ENCODE data around the gene TIGD3. TPM values are rescaled to one million over a fixed set of nuclear protein-coding genes. Genes with fewer than 3 reads are reported as not detected.

Gene TIGD3
- total and polyA plus RNA-seq, 2 of the 13 experiments (the other 11 are each of a cell fraction or from before 2014, with no cell fraction given), result 0.49 to 4.9 TPM

DNA sequence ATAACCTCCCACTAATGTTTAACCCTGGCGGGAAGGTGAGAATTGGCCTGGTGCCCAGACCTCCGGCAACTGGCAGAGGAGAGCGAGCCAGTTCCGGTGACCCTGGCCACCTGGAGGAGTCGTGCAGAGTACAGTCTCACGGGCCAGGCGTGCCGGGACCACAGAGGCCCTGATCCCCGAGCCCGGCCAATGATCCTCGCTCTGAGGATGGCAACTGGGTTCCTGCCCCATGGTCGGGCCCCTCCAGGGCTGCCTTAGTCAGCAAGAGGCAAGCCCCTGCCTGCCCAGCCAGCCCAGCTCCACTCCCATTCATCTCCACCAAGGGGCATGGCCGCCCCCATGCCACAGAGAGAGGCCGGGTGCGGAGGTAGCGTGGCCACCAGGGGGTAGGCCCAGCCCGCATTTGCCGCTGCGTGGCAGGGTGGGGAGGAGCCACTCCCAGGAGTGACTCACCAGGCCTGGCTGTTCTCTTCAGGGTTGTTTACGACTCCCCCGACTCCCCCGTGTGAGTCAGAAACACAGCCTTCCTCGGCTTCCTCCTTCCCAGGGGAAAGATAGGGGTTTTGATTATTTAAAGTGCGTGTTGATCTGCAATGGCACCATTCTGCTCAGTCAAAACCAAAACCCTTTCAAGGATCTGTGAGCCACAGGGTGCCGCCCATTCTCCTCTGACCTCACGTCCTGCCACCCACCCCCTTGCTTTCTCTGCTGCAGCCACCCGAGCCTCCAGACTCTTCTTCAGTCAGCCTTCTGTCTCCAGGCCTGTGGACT, 27.7 kb downstream of the TIGD3 start, which contains the start of gene SLC25A45 (continued):
- peak; percentile 97 for TF ChIP-seq ZNF816 (CRISPR knock-in tag; IDR thresholded peaks at IDR 0.05; ENCODE audit: borderline replicate concordance)
- TF ChIP-seq, protein P1, sequence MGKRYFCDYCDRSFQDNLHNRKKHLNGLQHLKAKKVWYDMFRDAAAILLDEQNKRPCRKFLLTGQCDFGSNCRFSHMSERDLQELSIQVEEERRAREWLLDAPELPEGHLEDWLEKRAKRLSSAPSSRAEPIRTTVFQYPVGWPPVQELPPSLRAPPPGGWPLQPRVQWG (CRISPR knock-in tag; IDR thresholded peaks at IDR 0.05; ENCODE audit: borderline replicate concordance, low read depth), result no peak
- TF ChIP-seq, protein P2, sequence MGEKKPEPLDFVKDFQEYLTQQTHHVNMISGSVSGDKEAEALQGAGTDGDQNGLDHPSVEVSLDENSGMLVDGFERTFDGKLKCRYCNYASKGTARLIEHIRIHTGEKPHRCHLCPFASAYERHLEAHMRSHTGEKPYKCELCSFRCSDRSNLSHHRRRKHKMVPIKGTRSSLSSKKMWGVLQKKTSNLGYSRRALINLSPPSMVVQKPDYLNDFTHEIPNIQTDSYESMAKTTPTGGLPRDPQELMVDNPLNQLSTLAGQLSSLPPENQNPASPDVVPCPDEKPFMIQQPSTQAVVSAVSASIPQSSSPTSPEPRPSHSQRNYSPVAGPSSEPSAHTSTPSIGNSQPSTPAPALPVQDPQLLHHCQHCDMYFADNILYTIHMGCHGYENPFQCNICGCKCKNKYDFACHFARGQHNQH (CRISPR knock-in tag; IDR thresholded peaks at IDR 0.05), result peak; percentile 94
- TF ChIP-seq ELF1 (CRISPR knock-in tag; IDR thresholded peaks at IDR 0.05), result peak; percentile 79
- peak; percentile 82 for TF ChIP-seq YY1 (IDR thresholded peaks at IDR 0.05; ENCODE audit: insufficient read depth, insufficient replicate concordance, low read depth, low read length)
- no peak for TF ChIP-seq REXO4 (CRISPR knock-in tag; IDR thresholded peaks at IDR 0.05; ENCODE audit: borderline replicate concordance)
- TF ChIP-seq ZFP37 (CRISPR knock-in tag; IDR thresholded peaks at IDR 0.05; ENCODE audit: borderline replicate concordance), result 0 out of 2 replicates have a peak, but pooled peaks have one; percentile 41
- no peak; the same call in 1 of the 2 replicates for TF ChIP-seq KLF11 (CRISPR knock-in tag; IDR thresholded peaks at IDR 0.05)
- peak in 1 of 2 experiments; percentile 76; a peak in 2 of 4 replicates for TF ChIP-seq EP300 (IDR thresholded peaks at IDR 0.05; ENCODE audit: low read depth in 2 of 2, low read length in 2 of 2)
- peak; percentile 74 for TF ChIP-seq EP300 (CRISPR knock-in tag; IDR thresholded peaks at IDR 0.05; ENCODE audit: borderline replicate concordance)
- no peak for TF ChIP-seq ZNF33B (CRISPR knock-in tag; IDR thresholded peaks at IDR 0.05)
- peak; percentile 83 for TF ChIP-seq SOX5 (CRISPR knock-in tag; IDR thresholded peaks at IDR 0.05; ENCODE audit: borderline replicate concordance)
- TF ChIP-seq HNF4G (IDR thresholded peaks at IDR 0.05; ENCODE audit: borderline replicate concordance, low read depth, low read length), result peak; percentile 18; the same call in 1 of the 2 replicates
- peak; percentile 87 for TF ChIP-seq HNF4G (CRISPR knock-in tag; IDR thresholded peaks at IDR 0.05; ENCODE audit: borderline replicate concordance, low read depth)
- TF ChIP-seq ZNF430 (CRISPR knock-in tag; IDR thresholded peaks at IDR 0.05), result peak; percentile 96
- TF ChIP-seq, protein P3, sequence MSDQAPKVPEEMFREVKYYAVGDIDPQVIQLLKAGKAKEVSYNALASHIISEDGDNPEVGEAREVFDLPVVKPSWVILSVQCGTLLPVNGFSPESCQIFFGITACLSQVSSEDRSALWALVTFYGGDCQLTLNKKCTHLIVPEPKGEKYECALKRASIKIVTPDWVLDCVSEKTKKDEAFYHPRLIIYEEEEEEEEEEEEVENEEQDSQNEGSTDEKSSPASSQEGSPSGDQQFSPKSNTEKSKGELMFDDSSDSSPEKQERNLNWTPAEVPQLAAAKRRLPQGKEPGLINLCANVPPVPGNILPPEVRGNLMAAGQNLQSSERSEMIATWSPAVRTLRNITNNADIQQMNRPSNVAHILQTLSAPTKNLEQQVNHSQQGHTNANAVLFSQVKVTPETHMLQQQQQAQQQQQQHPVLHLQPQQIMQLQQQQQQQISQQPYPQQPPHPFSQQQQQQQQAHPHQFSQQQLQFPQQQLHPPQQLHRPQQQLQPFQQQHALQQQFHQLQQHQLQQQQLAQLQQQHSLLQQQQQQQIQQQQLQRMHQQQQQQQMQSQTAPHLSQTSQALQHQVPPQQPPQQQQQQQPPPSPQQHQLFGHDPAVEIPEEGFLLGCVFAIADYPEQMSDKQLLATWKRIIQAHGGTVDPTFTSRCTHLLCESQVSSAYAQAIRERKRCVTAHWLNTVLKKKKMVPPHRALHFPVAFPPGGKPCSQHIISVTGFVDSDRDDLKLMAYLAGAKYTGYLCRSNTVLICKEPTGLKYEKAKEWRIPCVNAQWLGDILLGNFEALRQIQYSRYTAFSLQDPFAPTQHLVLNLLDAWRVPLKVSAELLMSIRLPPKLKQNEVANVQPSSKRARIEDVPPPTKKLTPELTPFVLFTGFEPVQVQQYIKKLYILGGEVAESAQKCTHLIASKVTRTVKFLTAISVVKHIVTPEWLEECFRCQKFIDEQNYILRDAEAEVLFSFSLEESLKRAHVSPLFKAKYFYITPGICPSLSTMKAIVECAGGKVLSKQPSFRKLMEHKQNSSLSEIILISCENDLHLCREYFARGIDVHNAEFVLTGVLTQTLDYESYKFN (CRISPR knock-in tag; conservative IDR thresholded peaks at IDR 0.05), result peak; percentile 89
- no peak for TF ChIP-seq ATF1 (CRISPR knock-in tag; IDR thresholded peaks at IDR 0.05)
- TF ChIP-seq, protein P4, sequence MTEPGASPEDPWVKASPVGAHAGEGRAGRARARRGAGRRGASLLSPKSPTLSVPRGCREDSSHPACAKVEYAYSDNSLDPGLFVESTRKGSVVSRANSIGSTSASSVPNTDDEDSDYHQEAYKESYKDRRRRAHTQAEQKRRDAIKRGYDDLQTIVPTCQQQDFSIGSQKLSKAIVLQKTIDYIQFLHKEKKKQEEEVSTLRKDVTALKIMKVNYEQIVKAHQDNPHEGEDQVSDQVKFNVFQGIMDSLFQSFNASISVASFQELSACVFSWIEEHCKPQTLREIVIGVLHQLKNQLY (CRISPR knock-in tag; IDR thresholded peaks at IDR 0.05), result peak; percentile 80
- TF ChIP-seq PHF8 (CRISPR knock-in tag; IDR thresholded peaks at IDR 0.05), result peak; percentile 86
- TF ChIP-seq, protein P5, sequence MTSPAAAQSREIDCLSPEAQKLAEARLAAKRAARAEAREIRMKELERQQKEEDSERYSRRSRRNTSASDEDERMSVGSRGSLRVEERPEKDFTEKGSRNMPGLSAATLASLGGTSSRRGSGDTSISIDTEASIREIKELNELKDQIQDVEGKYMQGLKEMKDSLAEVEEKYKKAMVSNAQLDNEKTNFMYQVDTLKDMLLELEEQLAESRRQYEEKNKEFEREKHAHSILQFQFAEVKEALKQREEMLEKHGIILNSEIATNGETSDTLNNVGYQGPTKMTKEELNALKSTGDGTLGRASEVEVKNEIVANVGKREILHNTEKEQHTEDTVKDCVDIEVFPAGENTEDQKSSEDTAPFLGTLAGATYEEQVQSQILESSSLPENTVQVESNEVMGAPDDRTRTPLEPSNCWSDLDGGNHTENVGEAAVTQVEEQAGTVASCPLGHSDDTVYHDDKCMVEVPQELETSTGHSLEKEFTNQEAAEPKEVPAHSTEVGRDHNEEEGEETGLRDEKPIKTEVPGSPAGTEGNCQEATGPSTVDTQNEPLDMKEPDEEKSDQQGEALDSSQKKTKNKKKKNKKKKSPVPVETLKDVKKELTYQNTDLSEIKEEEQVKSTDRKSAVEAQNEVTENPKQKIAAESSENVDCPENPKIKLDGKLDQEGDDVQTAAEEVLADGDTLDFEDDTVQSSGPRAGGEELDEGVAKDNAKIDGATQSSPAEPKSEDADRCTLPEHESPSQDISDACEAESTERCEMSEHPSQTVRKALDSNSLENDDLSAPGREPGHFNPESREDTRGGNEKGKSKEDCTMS (CRISPR knock-in tag; conservative IDR thresholded peaks at IDR 0.05), result no peak
- peak; percentile 62; the same call in 1 of the 2 replicates for TF ChIP-seq ZNF33A (CRISPR knock-in tag; IDR thresholded peaks at IDR 0.05; ENCODE audit: borderline replicate concordance)
